Motor neuron (in vitro differentiated cells): ENCODE measurements around the gene PHF20. TPM values are rescaled to one million over a fixed set of nuclear protein-coding genes. Genes with fewer than 3 reads are reported as not detected.
A peak's percentile ranks its signal among the peaks of the same experiment; 100 is the strongest.
"Not testable (repeated sequence)": the region's sequence is repeated elsewhere in the genome, so short reads cannot be mapped to it uniquely, and the experiment has no call there.

ENCODE experiments used
- ATAC-seq, 8 experiments: fragments of 200-7000 bp; cut with Tn5 transposase; replicated peaks in 6 of 8; 2 replicates each; pipeline ENCODE4 v1.8.0; 2021; ENCODE audit warnings: mild to moderate bottlenecking in 8 of 8, moderate library complexity in 8 of 8
- H3K27ac ChIP-seq, 2 donors: fragments of 250-450 bp; sonication (Bioruptor Pico); 2 replicates each; pipeline ENCODE4 v1.9.0; 2021; ENCODE audit warnings: antibody characterized with exemption in 2 of 2, mild to moderate bottlenecking in 2 of 2, moderate library complexity in 1 of 2
- H3K4me1 ChIP-seq, 2 donors: fragments of 250-450 bp; sonication (Bioruptor Pico); replicated peaks in 1 of 2; 2 replicates each; pipeline ENCODE4 v1.6.1; 2021; ENCODE audit warnings: antibody characterized with exemption in 2 of 2, mild to moderate bottlenecking in 2 of 2, moderate library complexity in 1 of 2
- H3K4me3 ChIP-seq, 5 donors: fragments of 250-450 bp; sonication (Bioruptor Pico); 2 replicates each; pipeline ENCODE4 v1.9.0; 2021; ENCODE audit warnings: antibody characterized with exemption in 5 of 5, mild to moderate bottlenecking in 5 of 5, moderate library complexity in 4 of 5
- WGBS, 10 experiments: fragments of 450-650 bp; shearing (Covaris generic); methylation state at CpG; one replicate each; pipeline ENCODE4 v1.0.0; 2022; 5-methylcytosine and 5-hydroxymethylcytosine counted together
- in situ Hi-C, 9 experiments: fragments of 400-800 bp; cut with MboI; loops; one replicate each; pipeline ENCODE4 v1.15.0; 2021; ENCODE audit warnings: low sequenced_read_pairs in 9 of 9, low pct_unique_long_range_greater_than_20kb in 2 of 9; ENCODE audit not compliant: unreplicated experiment in 9 of 9
- total RNA-seq, 8 experiments: library from RNA; unstranded; fragments of 300-600 nt; gene quantifications; 2 replicates each; pipeline versions ENCODE4 v1.2.3 to v1.2.4, GENCODE V29; 2022

PHF20 gene
- total RNA-seq, 8 experiments from 2014 or later = 15.4 to 53.7 (median 31.5) TPM

DNA sequence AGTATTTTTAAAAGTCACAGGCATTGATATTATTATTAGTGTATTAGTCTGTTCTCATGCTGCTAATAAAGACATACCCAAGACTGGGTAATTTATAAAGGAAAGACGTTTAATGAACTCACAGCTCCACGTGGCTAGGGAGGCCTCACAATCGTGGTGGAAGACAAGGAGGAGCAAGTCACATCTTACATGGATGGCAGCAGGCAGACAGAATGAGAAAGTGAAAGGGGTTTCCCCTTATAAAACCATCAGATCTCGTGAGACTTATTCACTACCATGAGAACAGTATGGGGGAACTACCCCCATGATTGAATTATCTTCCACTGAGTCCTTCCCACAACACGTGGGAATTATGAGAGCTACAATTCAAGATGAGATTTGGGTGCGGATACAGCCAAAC lies 187.5 kb downstream of the PHF20 start:
- in situ Hi-C loops, ATAC-seq: not testable (repeated sequence)
- 37 to 90% (median 65%) methylated on average over 2 to 6 of the region's 6 CpGs for WGBS, 10 experiments

DNA sequence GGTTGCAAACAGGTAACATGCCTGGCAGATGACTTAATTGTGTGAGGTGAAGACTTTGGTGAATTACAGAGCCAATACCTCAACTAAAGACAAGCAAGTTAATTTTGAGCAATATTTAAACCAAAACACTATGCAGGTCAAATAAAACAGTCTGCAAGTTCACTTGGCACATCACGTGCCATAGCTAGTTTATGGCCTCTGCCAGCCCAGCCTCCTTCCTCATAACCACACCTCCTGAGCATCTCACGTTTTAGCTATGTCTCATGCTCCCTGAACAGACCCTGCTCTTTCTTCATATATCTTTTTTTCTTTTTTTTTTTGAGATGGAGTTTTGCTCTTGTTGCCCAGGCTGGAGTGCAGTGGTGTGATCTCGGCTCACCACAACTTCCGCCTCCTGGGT lies 192.1 kb downstream of the PHF20 start:
- no peaks in the 10 kb centered on the region for H3K4me1 ChIP-seq
- 33 to 100% (median 83%) methylated on average over 1 to 4 of the region's 4 CpGs; no CpG with 5 or more reads in 1 of the 10 experiments for whole genome bisulfite sequencing, 10 experiments
- no peak for ATAC-seq
- H3K4me3 ChIP-seq = no peak overlapping the region
- in situ Hi-C loops = no loop called here
- H3K27ac ChIP-seq = no peak overlapping the region

More for the DNA sequence above, 187.5 kb downstream of the PHF20 start:
- H3K4me3 ChIP-seq, H3K27ac ChIP-seq, H3K4me1 ChIP-seq: not testable (repeated sequence)

DNA sequence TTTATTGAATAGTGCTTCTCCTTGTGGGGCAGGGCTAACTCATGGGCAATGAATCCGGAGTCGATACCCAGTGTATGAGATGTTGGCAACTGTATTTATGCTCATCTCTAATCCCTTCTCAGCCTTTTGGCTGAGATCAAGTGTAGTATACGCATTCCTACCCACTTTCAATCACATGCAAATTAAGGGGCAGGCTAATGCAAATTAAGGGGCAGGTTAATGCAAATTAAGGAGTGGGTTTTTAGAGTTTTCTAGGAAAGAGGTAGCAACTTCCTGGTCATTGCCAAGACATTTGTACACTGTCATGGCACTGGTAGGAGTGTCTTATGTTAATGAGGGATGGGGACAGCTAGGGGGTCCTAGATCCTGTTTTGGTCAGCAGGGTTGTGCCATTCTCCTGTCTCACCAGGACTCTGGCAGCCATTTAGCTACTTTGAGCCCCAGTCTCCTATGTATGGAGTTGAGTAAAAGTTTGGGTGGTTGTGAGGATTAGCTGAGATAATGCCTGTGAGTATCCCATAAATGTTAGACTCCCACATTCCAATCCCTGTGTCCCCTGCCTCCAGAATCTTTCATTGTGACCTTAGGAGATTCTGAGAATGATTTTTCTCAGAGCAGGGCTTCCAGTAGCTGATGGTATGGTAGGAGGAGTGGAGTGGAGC lies 196.3 kb downstream of the PHF20 start, which contains the start of gene CNBD2:
TSS of gene CNBD2 (plus strand) at position 612 of the 662 bp plus-strand sequence. CDS start 173 bp downstream, outside the sequence.
- Histone ChIP-seq H3K27ac (no peak within 1 kb of the TSS), H3K4me3 (no peak within 1 kb of the TSS), H3K4me1 (peaks cover 0 to 3% of the 10 kb centered on the region in 2 donors)
- 71 to 100% (median 94%) methylated on average over 1 to 3 of the region's 3 CpGs; no CpG with 5 or more reads in 4 of the 10 experiments for WGBS, 10 experiments
- in situ Hi-C loops = no loop called here
- ATAC-seq = peak in 2 of 8 experiments; percentile 39 to 51

DNA sequence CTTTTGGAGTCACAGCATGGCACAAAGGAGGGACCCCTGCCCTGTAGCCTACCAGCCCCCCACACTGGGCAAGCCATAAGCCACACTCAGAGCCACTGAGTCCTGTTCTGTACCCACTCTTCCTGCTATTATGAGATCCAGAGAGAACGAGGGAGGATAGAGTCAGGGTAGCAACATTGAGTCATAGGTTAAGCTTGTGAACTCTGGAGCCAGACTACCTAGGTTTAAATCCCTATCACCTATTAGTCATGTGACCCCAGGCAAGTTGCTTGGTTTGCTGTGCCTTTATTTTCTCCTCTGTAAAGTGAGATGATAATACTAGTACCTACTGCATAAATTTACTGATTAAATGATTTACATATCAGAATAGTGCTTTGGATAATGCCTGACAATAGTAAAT lies 197.1 kb downstream of the PHF20 start:
- in situ Hi-C loops = no loop called here
- no peak overlapping the region for H3K4me3 ChIP-seq
- WGBS, 10 experiments = 0 to 71% methylated on average over 1 of the region's 1 CpG; no CpG with 5 or more reads in 8 of the 10 experiments
- no peak for ATAC-seq
- H3K27ac ChIP-seq = no peak overlapping the region
- peaks cover 0 to 3% of the 10 kb centered on the region in 2 donors for H3K4me1 ChIP-seq

DNA sequence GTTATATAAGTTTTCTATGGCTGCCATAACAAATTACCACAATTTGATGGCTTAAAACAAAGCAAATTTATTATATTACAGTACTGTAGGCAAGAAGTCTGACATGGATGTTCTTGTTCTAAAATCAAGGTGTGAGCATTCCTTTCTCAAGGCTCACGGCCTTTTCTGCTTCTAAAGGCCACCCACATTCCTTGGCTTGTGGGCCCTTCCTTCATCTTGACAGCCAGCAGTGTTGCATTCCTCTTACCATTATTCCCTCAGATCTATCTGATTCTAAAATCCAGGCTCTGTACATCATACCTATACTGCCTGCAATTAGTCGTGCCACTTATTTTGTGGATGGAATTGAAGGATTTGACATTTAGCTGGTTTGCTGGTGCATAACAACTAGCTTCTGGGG lies 200.2 kb downstream of the PHF20 start:
- Histone ChIP-seq H3K27ac (no peak overlapping the region), H3K4me3 (no peak overlapping the region), H3K4me1 (peaks cover 0 to 3% of the 10 kb centered on the region in 2 donors)
- WGBS, 10 experiments = 63 to 100% (median 85%) methylated on average over 1 to 2 of the region's 2 CpGs; no CpG with 5 or more reads in 2 of the 10 experiments
- in situ Hi-C loops = no loop called here
- ATAC-seq = no peak

DNA sequence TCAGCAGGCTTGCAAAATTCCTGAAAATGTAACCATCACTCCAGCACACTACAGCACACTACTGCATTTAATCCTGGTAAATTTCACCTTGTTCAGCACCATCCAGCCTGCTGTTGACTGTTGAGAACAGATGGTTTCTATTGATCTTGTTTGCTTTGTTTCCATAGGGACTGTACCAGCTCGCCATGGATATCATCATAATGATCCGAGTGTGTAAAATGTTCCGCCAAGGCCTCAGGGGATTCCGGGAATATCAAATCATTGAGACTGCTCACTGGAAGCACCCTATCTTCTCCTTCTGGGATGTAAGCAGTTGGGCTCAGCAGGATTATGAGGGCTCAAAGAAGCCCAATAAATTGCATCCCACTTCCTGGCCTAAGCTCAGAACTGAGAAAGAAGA lies 200.6 kb downstream of the PHF20 start:
- Histone ChIP-seq H3K27ac (no peak overlapping the region), H3K4me3 (no peak overlapping the region), H3K4me1 (peaks cover 0 to 3% of the 10 kb centered on the region in 2 donors)
- peak in 7 of 8 experiments; percentile 25 to 93 (median 56) for ATAC-seq
- in situ Hi-C loops = no loop called here
- 20 to 88% (median 75%) methylated on average over 1 to 4 of the region's 4 CpGs; no CpG with 5 or more reads in 6 of the 10 experiments for WGBS, 10 experiments

DNA sequence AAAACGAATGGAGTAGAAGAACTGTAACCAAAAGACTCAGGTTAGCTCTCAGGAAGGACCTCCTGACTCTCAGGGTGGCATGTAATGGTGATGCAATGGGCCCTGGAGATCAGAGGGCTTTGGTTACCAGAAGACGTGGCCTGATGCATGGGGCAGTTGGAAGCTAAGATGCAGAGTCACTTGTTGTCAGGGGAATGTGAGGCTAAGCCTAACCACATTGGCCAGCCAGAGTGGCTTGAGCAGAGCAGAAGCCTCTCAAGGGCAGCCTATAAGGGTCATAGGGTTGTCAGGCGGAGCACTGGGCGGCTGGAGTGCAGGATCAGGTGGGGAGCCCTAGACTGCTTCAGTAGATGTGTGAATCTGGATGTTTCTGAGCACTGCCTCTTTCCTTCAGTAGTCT lies 202.4 kb downstream of the PHF20 start:
- no peak overlapping the region for H3K4me3 ChIP-seq
- ATAC-seq = no peak
- 0 to 100% (median 20%) methylated on average over 1 to 2 of the region's 4 CpGs; no CpG with 5 or more reads in 5 of the 10 experiments for WGBS, 10 experiments
- in situ Hi-C loops = no loop called here
- peaks cover under 1 to 3% of the 10 kb centered on the region in 2 donors for H3K4me1 ChIP-seq
- no peak overlapping the region for H3K27ac ChIP-seq

DNA sequence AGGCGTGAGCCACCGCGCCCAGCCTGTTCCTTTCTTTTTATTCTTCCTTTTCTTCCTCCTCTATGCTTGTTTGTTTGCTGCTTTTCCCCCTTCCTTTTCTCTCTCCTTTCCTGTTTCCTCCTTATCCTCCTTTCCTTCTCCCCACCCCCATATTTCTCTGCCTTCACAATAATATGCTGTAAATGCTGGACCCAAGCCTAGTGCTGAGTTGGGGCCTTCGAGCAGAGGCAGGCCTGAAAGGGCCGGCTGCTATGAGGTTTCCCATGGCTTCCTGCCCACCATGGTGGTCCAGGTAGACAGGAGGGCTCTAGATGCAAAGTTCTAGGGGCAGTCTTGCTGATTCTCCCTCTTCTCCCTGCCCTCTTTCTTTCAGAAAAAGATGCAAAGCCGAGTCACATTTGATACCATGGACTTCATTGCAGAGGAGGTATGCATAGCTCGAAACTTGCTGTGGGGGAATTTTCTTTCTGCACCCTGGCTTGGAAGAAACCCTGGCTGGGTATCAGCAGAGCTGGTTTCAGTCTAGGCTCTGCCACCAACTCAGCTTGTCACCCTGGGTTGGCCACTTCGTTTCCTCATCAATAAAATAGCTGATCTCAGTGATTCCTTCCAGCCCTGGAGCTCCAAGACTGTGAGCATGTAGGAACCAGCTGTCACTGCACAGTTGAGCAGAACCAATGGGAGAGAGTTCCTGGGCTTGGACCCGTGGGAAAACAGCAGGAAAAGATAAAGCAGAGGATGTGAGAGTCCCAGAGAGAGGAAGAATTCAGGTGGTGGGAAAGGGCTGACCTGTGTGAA lies 204.0 kb downstream of the PHF20 start:
- H3K4me1 ChIP-seq = peaks cover 3 to 6% of the 10 kb centered on the region in 2 donors
- WGBS, 10 experiments = 27 to 100% (median 71%) methylated on average over 1 to 6 of the region's 9 CpGs
- no peak overlapping the region for H3K4me3 ChIP-seq
- H3K27ac ChIP-seq = no peak overlapping the region
- ATAC-seq = no peak
- in situ Hi-C loops = loop anchor here in 6 of 9 experiments (25.0 kb wide), 3 partner anchors 162 to 462 kb away; no protein-coding TSS in a partner anchor

DNA sequence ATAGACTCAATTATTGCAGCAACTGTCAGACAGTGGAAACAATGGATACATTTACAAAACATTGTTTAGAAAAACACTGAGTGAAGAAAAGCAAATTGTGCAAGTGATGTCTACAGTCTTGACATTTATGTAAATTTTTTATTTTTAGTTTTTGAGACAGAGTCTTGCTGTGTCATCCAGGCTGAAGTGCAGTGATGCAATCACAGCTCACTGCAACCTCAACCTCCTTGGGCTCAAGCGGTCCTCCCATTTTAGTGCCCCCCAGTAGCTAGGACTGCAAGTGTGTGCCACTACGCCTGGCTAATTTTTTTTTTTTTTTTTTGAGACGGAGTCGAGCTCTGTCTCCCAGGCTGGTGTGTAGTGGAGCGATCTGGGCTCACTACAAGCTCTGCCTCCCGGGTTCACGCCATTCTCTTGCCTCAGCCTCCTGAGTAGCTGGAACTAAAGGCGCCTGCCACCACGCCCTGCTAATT lies 206.3 kb downstream of the PHF20 start:
- in situ Hi-C loops = loop anchor here in 6 of 9 experiments (25.0 kb wide), 3 partner anchors 159 to 459 kb away; no protein-coding TSS in a partner anchor
- peak; percentile 49 to 91 (median 72) for ATAC-seq
- Histone ChIP-seq H3K27ac (no peak overlapping the region), H3K4me1 (peaks cover 0 to 6% of the 10 kb centered on the region in 2 donors), H3K4me3 (no peak overlapping the region)
- 46 to 100% (median 96%) methylated on average over 1 to 6 of the region's 9 CpGs; no CpG with 5 or more reads in 3 of the 10 experiments for WGBS, 10 experiments

DNA sequence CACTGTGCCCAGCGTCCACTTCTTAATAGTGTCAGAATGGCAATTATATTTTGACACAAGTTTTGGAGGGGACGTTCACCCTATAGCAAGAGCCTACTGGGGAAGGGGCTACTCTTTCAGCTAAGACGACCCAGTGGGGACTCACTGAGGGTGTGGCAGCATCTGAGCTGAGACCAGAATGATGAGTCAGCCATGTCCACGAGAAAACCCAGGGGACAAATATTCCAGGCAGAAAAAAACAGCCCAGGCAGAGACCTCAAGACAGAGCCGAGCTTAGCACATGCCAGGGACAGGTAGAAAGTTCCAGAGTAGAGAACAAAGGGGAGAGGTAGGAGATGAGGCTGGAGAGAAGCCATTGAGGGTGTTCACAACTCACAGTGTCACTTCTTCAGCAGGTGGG lies 207.7 kb downstream of the PHF20 start:
- peaks cover 0 to 6% of the 10 kb centered on the region in 2 donors for H3K4me1 ChIP-seq
- WGBS, 10 experiments = 4 to 85% (median 55%) methylated on average over 1 to 4 of the region's 5 CpGs; no CpG with 5 or more reads in 2 of the 10 experiments
- peak in 7 of 8 experiments; percentile 51 to 82 (median 66) for ATAC-seq
- H3K4me3 ChIP-seq = no peak overlapping the region
- in situ Hi-C loops = loop anchor here in 6 of 9 experiments (25.0 kb wide), 3 partner anchors 158 to 458 kb away; no protein-coding TSS in a partner anchor
- no peak overlapping the region for H3K27ac ChIP-seq

DNA sequence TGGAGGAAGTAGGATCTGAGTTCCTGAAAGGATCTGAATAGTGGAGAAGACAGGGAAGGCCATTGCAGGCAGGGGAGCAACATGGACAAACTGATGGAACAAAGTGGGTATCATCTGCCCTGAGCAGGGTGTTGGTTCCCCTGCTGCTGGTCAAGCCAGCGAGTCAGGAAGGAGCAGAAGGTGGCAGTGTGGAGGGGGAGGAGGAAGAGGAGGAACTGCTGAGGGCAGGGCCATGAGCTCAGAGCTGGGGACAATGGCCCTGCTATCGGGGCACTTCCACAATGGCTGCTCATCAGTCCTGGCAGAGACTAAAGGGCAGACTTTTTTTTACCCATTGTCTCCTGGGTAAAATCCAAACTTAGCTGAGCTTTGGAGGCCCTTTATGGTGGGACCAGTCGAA lies 210.2 kb downstream of the PHF20 start:
- 0 to 77% (median 50%) methylated on average over 1 to 2 of the region's 3 CpGs; no CpG with 5 or more reads in 5 of the 10 experiments for WGBS, 10 experiments
- Histone ChIP-seq H3K27ac (no peak overlapping the region), H3K4me3 (no peak overlapping the region), H3K4me1 (peaks cover 0 to 6% of the 10 kb centered on the region in 2 donors)
- ATAC-seq = no peak
- in situ Hi-C loops = loop anchor here in 6 of 9 experiments (25.0 kb wide), 3 partner anchors 155 to 455 kb away; no protein-coding TSS in a partner anchor

DNA sequence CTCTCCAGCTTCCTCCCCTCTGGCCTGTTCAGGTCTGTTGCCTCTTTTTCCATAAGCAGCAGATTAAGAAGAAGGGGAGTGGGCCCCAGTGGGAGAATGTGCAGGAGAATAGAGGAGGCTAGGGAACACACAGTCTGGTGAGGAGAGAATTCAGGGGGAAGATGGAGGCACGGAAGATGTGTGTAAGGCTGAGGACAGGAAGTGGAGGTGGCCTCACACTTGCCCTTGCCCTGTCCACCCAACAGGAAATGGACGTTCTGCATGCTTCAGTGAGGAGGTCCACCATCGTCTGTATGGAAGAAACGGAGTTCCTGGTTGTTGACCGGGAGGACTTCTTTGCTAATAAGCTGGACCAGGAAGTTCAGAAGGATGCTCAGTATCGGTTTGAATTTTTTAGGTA lies 212.6 kb downstream of the PHF20 start:
- Histone ChIP-seq H3K4me1 (peaks cover 0 to 4% of the 10 kb centered on the region in 2 donors), H3K27ac (no peak overlapping the region), H3K4me3 (no peak overlapping the region)
- ATAC-seq = no peak
- WGBS, 10 experiments = 44 to 100% (median 87%) methylated on average over 1 to 6 of the region's 6 CpGs; no CpG with 5 or more reads in 2 of the 10 experiments
- in situ Hi-C loops = loop anchor here in 6 of 9 experiments (25.0 kb wide), 3 partner anchors 153 to 453 kb away; no protein-coding TSS in a partner anchor
